Activated CD4-positive, alpha-beta T cell treated with anti-CD3 and anti-CD28 coated beads, Interleukin-2, amount 10 ng/mL, durations not matched to agents 24 days and 14 days (primary cell): Measurements from ENCODE around the gene CHID1. TPM values are rescaled to one million over a fixed set of nuclear protein-coding genes. Genes with fewer than 3 reads are reported as not detected.

Experiments
- DNase-seq: peaks from one replicate; pipeline ENCODE4 v3.0.0; 2022
- H3K27ac Mint-ChIP-seq: one replicate; pipeline ENCODE4 v1.8.0; 2022; ENCODE audit warnings: mild to moderate bottlenecking, mixed read lengths
- H3K27me3 Mint-ChIP-seq: one replicate; pipeline ENCODE4 v1.8.0; 2022; ENCODE audit warnings: mixed read lengths
- H3K36me3 Mint-ChIP-seq: one replicate; pipeline ENCODE4 v1.8.0; 2022; ENCODE audit warnings: low read depth, mild to moderate bottlenecking, mixed read lengths
- H3K4me1 Mint-ChIP-seq: one replicate; pipeline ENCODE4 v1.8.0; 2021; ENCODE audit warnings: mixed read lengths
- H3K4me3 Mint-ChIP-seq: one replicate; pipeline ENCODE4 v1.8.0; 2022; ENCODE audit warnings: mild to moderate bottlenecking, moderate library complexity, mixed read lengths
- H3K9me3 Mint-ChIP-seq: one replicate; pipeline ENCODE4 v1.8.0; 2021; ENCODE audit warnings: mixed read lengths
- intact Hi-C: fragments of 100-400 bp; cut with micrococcal nuclease; formaldehyde crosslinking; loops from one replicate; pipeline ENCODE4 v1.15.1; 2023
- total RNA-seq: library from RNA; stranded (reverse); gene quantifications from 2 replicates; pipeline ENCODE4 v1.2.3, GENCODE V29; 2022

Gene CHID1
- total RNA-seq, 1 donor from 2014 or later, result 99.7 TPM

DNA sequence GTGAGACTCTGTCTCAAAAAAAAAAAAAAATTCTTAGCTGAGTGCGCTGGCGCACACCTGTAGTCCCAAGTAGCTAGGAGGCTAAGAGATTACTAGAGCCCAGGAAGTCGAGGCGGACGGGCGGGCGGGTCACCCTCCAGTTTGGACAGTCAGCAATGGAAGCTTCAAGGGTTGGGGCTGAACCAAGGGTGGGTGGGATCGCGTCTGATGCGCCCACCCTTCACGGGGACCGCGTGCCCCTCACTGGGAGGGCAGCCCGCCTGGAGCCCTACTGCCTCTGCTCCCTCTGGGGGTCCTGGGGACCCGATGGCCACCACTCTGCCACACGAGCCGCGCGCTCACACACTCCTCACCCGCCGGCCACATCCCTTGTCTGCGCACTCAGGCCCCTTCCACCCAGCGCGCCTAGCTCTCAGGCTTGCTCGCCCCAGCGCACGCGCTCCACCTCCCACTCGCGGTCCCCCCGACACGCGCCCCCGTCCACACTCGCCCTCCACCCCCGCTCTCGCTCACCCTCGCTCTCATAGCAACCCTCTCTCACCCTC lies 494 bp downstream of the CHID1 start:
- DNase-seq, result peak; percentile 64
- Mint-ChIP-seq H3K27me3 (no peaks in the 10 kb centered on the region), H3K36me3 (peaks cover 8% of the 10 kb centered on the region), H3K4me1 (peaks cover 18% of the 10 kb centered on the region), H3K27ac (peak overlapping the region; percentile 94), H3K4me3 (peak overlapping the region; percentile 97), H3K9me3 (no peaks in the 10 kb centered on the region)
- intact Hi-C loops, result loop anchor here (2.0 kb wide), 2 partner anchors 33 to 61 kb away; no protein-coding TSS in a partner anchor

DNA sequence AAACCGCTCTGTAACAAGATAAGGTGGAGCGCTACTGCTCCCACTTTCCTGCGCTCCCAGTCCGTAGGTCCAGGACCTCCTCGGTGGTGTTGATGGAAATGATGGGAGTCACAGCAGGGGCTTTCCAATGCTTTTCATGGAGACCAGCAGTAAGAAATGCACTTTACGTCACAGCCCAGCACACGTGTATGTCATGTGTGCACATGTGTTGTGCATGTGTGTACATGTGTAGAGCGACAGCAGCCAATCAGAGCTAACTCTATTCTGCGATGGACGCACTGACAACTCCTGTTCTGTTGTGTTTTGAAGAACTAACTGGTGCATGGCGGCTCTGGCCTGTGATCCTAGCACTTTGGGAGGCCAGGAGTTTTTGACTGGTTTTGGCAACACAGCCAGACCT lies 1.2 kb downstream of the CHID1 start:
- no peak for DNase-seq
- intact Hi-C loops, result no loop called here
- H3K9me3 Mint-ChIP-seq, result no peaks in the 10 kb centered on the region
- H3K4me1 Mint-ChIP-seq, result peaks cover 18% of the 10 kb centered on the region
- peak overlapping the region; percentile 97 for H3K4me3 Mint-ChIP-seq
- no peaks in the 10 kb centered on the region for H3K27me3 Mint-ChIP-seq
- H3K27ac Mint-ChIP-seq, result no peak overlapping the region
- peaks cover 10% of the 10 kb centered on the region for H3K36me3 Mint-ChIP-seq

DNA sequence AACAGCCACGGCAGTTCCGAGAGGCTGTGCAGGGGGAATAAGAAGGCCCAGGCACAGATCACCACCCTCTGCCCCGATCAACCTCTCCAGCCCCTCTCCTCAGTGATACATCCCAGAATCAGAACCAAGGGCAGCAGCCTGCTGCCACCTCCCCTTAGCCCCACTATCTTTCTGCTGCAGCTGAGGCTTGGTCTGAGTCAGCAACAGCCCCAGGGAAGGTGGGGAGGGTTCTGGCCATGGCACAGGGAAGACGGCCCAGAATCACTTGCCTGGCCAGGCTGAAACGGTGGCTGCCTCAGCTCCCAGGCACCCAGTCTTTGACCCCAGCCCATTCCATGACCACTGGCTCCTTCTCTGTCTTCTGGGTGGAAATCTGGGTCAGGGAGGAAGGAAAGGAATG lies 2.3 kb downstream of the CHID1 start:
- intact Hi-C loops, result no loop called here
- H3K4me3 Mint-ChIP-seq, result peak overlapping the region; percentile 39
- H3K27ac Mint-ChIP-seq, result no peak overlapping the region
- H3K9me3 Mint-ChIP-seq, result no peaks in the 10 kb centered on the region
- DNase-seq, result no peak
- H3K36me3 Mint-ChIP-seq, result peaks cover 19% of the 10 kb centered on the region
- peaks cover 18% of the 10 kb centered on the region for H3K4me1 Mint-ChIP-seq
- H3K27me3 Mint-ChIP-seq, result no peaks in the 10 kb centered on the region

DNA sequence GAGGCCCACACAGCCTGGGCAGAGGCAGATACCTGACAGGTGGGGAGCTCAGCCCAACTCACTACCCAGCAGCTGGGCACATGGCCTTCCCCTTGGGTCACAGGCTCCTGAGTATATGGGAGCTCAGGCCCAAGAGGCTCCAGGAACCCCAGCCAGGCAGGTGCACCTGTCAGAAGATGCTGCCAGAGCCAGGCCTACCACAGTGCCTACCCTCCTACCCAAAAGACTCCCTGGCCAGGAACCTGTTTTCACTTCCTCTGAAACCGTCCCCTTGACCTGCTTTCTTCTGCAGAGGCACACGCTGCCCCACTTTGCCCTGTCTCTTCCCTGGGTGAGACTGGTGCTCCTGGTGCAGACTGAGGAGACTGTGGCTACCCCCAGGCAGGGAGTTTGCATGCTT lies 2.9 kb downstream of the CHID1 start:
- intact Hi-C loops, result no loop called here
- Mint-ChIP-seq H3K36me3 (peaks cover 25% of the 10 kb centered on the region), H3K27ac (no peak overlapping the region), H3K4me1 (peaks cover 18% of the 10 kb centered on the region), H3K4me3 (peak overlapping the region; percentile 39), H3K27me3 (no peaks in the 10 kb centered on the region), H3K9me3 (no peaks in the 10 kb centered on the region)
- no peak for DNase-seq

DNA sequence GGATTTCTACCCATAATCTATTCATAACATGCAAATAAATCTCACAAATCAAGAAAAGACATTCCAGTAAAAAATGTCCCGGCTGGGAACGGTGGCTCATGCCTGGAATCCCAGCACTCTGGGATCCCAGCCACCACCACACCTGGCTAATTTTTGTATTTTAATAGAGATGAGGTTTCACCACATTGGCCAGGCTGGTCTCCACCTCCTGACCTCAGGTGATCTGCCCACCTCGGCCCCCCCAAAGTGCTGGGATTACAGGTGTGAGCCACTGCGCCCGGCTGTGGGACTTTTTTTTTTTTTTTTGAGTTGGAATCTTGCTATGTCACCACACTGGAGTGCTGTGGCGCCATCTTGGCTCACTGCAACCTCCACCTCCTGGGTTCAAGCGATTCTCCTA lies 4.7 kb downstream of the CHID1 start:
- Mint-ChIP-seq H3K27me3 (no peaks in the 10 kb centered on the region), H3K4me1 (peaks cover 14% of the 10 kb centered on the region), H3K27ac (no peak overlapping the region), H3K4me3 (no peak overlapping the region), H3K36me3 (peaks cover 33% of the 10 kb centered on the region), H3K9me3 (no peaks in the 10 kb centered on the region)
- intact Hi-C loops, result no loop called here
- DNase-seq, result no peak

DNA sequence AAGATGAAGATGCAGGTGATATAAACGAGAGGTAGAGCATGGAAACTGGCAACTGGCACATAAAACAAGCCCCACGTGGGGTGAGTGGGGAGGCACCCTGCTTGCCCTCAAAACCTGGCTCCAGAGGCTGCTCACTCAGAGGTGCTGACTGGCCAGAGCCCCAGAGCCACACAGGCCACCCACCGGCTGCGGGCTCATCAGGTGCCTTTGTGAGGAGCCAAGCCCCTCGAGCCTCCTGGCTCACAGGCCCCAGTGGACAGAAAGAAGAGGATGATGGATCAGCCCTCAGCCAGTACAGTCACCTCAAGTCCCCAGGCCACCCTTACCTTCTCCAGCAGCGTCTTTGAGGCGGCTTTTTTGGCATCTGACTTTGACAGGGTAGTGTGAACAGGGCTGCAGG lies 6.2 kb downstream of the CHID1 start:
- Mint-ChIP-seq H3K36me3 (peaks cover 38% of the 10 kb centered on the region), H3K9me3 (no peaks in the 10 kb centered on the region), H3K4me1 (peaks cover 10% of the 10 kb centered on the region), H3K27ac (no peak overlapping the region), H3K4me3 (no peak overlapping the region), H3K27me3 (no peaks in the 10 kb centered on the region)
- DNase-seq, result no peak
- intact Hi-C loops, result no loop called here

DNA sequence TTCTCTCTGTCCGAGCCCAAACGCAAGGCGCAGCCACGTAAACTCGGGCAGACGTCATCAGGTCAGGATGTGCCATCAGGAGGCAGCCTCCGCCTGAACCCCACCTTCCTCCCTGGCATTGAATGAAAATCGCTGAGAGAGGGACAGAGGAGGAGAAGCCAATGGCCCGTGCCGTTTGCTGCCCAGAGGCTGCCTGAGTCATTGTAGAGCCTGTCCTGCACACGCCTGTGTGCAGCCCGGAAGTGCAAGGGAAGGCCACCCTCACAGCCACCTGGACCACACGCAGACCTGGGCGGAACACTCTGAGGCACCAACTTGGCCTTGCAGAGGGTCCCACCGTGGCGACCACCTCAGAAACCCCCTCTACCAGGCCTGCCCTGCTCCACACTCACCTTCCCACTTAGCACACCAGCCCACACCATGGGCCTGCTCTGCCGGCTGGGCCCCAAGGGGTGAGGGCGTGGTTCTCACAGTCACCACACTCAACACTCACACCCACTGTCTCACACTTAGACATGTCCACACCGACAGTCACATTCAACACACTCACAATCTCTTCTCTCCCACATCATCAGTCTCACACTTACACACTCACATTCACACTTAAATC lies 9.1 kb downstream of the CHID1 start:
- Mint-ChIP-seq H3K27ac (no peak overlapping the region), H3K27me3 (no peaks in the 10 kb centered on the region), H3K4me1 (peaks cover 1% of the 10 kb centered on the region), H3K36me3 (peaks cover 37% of the 10 kb centered on the region), H3K4me3 (no peak overlapping the region), H3K9me3 (no peaks in the 10 kb centered on the region)
- no peak for DNase-seq
- intact Hi-C loops, result no loop called here

DNA sequence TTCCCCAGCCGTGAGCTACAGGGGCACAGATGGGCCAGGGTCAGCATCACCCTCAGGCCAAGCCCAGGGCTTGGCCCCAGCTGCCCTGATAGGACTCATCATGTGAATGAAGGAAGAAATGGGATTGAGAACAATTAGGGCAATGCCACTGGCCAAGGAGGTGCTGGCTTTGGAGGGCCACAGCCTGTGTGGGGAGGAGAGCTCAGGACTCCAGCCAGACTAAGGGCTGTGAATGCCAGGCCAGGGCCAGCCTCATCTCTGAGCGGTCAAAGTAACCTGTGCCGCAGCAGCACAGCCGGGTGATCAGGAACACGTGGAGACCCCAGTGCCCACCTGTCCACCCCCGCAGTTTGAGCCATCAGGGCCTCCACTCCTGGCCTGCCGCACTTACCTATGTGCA lies 10.1 kb downstream of the CHID1 start:
- Mint-ChIP-seq H3K27me3 (no peaks in the 10 kb centered on the region), H3K4me3 (no peak overlapping the region), H3K27ac (no peak overlapping the region), H3K36me3 (peaks cover 33% of the 10 kb centered on the region), H3K4me1 (no peaks in the 10 kb centered on the region), H3K9me3 (no peaks in the 10 kb centered on the region)
- no peak for DNase-seq
- intact Hi-C loops, result no loop called here

DNA sequence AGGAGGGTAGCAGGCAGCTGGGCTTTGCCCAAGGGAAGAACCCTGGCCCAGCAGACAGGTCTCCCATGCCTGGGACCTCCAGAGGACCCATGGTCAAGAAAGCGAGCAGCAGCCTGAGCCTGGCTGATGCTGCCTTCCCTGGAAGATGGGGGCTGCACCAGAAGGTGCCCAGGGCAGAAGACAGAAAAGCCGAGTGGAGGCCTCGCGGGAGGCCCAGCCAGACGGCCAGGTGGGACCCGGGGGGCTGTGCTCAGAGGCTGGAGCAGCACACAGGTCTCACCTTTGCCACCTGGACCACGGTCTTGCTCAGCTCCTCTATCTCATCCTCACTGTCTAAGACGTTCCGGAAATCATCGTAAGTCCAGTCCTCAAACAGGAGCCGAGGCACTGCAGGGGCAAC lies 10.9 kb downstream of the CHID1 start:
- Mint-ChIP-seq H3K9me3 (no peaks in the 10 kb centered on the region), H3K27ac (no peak overlapping the region), H3K27me3 (no peaks in the 10 kb centered on the region), H3K36me3 (peaks cover 32% of the 10 kb centered on the region), H3K4me1 (no peaks in the 10 kb centered on the region), H3K4me3 (no peak overlapping the region)
- intact Hi-C loops, result no loop called here
- DNase-seq, result no peak

DNA sequence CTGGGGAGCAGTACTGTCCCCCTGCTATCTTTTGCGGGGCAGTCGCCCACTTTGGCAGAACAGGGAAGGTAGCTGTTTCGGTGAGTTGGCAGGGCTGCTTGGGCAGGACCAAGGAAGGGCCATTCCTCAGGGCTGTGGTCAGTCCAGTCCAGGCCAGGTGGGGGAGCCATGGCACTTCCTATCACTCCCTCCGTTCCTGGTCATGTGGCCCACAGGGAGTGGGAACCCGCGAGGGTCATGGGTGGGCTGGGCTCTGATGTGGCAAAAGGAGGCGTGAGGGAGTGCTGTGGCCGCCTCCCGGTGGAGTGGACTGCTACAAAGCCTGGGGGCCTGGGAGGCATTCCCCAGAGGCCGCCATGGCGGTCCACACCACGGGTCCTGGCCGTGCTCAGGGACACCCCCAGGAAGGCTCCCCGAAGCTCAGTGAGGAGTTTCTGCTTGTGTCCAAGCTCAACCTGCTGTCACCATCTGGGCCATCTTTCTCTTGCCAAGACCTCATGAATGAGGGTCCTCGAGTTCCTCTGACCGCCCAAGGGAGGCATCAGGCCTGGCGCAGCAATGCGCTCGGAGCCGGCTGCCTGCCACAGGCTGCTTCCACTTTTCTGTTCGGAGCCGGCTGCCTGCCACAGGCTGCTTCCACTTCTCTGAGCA lies 11.9 kb downstream of the CHID1 start:
- intact Hi-C loops, result no loop called here
- Mint-ChIP-seq H3K4me1 (no peaks in the 10 kb centered on the region), H3K36me3 (peaks cover 23% of the 10 kb centered on the region), H3K9me3 (no peaks in the 10 kb centered on the region), H3K27me3 (no peaks in the 10 kb centered on the region), H3K4me3 (no peak overlapping the region), H3K27ac (no peak overlapping the region)
- DNase-seq, result no peak

DNA sequence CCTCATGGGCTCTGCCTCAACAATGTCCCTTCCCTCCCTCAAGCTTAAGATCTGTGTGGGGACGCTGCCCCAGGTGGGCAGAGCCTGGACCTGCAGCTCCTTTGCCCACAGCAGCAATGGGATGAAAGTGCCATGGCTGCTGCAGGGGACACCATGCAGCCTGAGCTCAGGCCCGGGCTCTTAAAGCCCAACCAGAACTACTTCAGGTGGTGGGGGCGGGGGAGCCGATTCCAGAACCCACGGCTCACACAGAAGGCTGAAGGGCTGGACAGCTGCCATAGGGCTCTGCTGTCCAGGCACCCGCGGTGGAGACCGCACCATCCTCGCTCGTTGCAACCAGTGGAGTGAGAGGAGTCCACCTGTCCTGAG lies 12.5 kb downstream of the CHID1 start:
- Mint-ChIP-seq H3K4me1 (no peaks in the 10 kb centered on the region), H3K27ac (no peak overlapping the region), H3K4me3 (no peak overlapping the region), H3K36me3 (peaks cover 19% of the 10 kb centered on the region), H3K27me3 (no peaks in the 10 kb centered on the region), H3K9me3 (no peaks in the 10 kb centered on the region)
- DNase-seq, result no peak
- intact Hi-C loops, result no loop called here

DNA sequence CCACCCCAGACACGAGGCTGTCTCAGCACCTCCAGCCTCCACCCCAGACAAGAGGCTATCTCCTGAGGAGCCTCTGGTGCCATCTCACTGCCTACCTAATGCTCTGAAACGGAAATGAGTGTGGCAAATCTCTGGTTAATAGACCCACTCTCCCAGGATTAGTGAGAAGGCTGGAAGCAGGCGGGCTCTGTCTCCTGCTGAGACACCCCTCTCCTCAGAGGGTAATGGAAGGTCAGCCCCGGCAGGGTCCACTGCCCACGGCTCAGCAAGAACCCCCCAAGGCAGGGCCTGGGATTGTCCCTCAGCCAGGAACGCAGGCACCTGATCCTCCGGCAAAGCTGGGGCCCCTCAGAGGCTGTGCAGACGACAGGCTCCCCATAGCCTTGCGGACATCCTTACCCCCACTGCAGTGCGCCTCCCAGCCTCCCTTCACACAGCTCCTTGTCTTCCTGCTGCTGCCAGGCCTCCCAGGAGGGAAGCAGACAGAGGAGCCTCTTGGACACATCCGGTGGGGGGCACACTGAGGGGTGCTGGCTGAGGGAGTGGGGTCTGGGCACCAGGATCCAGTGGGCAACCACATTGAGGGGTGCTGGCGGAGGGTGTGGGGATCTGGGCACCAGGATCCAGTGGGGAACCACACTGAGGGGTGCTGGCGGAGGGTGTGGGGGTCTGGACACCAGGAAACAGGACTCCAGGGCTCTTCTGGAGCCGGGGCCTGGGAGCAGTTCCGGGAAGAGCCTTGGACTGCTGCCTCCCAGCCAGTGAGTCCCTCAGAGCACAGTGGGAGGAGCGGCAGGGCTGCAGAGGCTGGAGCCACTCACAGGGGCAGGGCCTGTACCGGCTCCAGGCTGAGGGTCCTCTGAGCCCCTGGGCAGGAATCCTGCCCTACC lies 13.1 kb downstream of the CHID1 start:
- peaks cover 13% of the 10 kb centered on the region for H3K36me3 Mint-ChIP-seq

DNA sequence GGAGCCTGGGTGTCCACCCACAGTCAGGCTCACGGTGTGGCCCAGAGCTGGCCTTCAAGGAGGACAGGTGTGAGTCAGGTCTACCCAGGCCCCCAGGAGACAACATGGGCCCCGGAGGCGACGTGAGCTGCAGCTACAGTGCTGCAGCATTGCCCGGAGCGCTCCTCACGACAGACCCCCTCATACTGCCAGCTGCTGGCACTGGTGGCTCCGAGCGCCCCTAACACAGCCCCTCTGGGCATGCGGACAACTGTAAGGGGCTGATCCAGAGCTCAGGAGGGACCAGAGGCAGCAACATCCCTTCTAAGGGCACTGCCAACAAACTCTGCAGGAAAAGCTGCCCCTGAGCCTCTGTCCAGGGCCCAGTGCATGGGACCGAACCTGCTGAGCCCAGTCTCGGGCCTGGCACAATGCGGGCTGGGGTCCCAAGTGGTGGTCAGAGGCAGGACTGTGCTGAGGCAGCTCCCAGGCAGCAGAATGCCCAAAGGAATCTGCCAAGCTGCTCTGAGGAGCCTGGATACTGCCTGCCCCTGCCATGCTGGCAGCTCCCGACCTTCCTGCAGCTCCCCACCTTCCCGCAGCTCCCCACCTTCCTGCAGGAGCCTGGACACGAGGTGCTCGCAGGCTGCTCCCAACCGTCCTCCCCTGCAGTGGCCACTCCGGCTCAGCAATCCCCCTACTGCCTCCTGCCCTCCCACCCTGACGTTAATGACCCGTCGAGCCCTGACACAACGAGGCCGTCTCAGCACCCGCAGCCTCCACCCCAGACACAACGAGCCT lies 15.1 kb downstream of the CHID1 start:
- Mint-ChIP-seq H3K9me3 (no peaks in the 10 kb centered on the region), H3K4me3 (no peak overlapping the region), H3K36me3 (peaks cover 5% of the 10 kb centered on the region), H3K4me1 (no peaks in the 10 kb centered on the region), H3K27me3 (no peaks in the 10 kb centered on the region), H3K27ac (no peak overlapping the region)
- no peak for DNase-seq
- intact Hi-C loops, result no loop called here

More for the DNA sequence above, 13.1 kb downstream of the CHID1 start:
- Mint-ChIP-seq H3K9me3 (no peaks in the 10 kb centered on the region), H3K4me3 (no peak overlapping the region), H3K4me1 (no peaks in the 10 kb centered on the region), H3K27me3 (no peaks in the 10 kb centered on the region), H3K27ac (no peak overlapping the region)
- DNase-seq, result no peak
- intact Hi-C loops, result no loop called here
